ENCODE data around the gene CREBRF.

DNA sequence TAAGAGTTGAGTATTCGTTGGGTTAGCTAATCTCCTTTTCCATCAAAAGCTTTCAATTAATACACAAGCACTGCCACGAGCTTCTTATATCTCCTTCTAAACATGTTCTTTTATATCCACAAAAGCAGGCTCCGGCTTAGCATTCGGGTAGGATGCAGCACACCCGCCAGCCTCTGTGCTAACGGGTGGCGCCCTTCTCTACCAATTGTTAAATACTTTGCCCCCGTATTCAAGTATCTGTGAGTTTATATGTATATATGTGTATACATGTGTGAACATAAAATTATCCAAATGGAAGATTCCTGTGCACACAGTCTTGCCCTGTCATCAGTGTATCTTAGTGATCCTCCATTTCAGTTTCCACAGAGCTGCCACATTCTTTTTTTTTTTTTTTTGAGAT is 116.0 kb downstream of the CREBRF start:
- TF ChIP-seq JUNB (IDR thresholded peaks at IDR 0.05; ENCODE audit: unreplicated experiment) (no peak), POLR2AphosphoS5 (IDR thresholded peaks at IDR 0.05; ENCODE audit: low read depth) (no peak)
